SIG-M5 treated with dmso at 0.1 percent for 504 hours (cell line): ENCODE measurements around the gene FGD2.
"Not testable (repeated sequence)": the region's sequence is repeated elsewhere in the genome, so short reads cannot be mapped to it uniquely, and the experiment has no call there.

Experiments
- DNase-seq: peaks from one replicate; lab custom pipeline; 2025; ENCODE audit not compliant: unreplicated experiment; lab: John Stamatoyannopoulos, UW

Gene FGD2

GRCh38 chr6:36989264-36989663 is 16.2 kb upstream of the FGD2 start:
- DNase-seq: no peak

- DNase-seq: not testable (repeated sequence)
Observed at GRCh38 chr6:36990401-36990800, 15.1 kb upstream of the FGD2 start.

DNA sequence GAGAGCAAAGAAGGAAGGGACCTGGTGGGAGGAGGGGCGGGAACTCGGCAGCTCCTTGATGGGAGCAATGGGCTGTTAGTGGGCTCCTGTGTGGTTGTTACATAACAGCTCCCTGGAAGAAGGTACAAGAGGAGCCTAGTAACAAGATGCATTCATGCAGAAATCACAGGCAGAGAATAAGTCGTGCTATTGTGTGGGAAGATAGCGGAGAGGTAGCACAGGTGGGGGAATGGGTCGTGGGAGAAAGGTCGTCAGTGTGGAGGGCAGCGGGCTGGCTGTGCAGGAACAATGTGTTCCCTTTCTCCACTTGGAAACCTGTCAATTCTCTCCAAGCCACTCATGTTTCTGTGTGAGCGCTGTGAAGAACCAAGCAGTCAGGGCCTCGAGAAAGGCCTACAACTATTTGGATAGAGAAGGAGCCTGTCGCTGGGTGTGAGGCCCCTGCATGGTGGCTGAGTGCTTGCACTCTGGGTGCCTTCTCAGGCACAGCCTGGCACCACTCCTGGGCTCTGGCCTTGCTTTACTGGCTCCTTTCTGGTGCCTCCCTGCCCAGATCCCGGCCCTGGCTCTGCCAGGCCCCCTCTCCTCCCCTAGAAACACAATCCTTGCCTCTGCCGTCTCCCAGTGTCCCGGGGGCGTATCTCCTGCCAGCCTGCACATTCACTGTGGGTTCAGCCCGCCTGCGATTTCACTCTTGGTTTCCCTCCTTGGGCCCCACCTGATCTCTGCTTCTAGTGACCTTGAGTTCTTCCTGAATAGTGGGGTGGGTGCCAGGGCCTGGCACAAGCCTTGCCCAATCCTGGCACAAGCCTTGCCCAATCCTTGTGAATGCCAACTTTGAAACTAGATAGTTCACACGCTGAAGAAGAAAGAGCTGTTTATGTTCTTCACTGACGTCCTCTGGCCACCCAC is 7.4 kb upstream of the FGD2 start:
- DNase-seq: no peak

DNA sequence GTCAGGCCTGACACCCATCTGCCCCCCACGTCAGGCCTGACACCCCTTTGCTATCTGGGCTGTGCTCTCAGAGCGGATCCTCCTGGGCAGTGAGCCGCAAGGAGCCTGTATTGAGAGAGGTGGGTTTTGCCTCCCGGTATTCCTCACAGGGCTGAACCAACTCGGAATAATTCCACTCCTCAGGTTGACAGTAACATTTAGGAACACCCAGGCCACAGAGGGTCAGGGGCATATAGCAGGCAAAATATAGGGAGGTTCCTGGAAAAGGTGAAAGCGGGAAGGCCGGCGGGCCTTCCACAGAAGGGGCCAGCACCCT is 6.8 kb upstream of the FGD2 start:
- no peak for DNase-seq

DNA sequence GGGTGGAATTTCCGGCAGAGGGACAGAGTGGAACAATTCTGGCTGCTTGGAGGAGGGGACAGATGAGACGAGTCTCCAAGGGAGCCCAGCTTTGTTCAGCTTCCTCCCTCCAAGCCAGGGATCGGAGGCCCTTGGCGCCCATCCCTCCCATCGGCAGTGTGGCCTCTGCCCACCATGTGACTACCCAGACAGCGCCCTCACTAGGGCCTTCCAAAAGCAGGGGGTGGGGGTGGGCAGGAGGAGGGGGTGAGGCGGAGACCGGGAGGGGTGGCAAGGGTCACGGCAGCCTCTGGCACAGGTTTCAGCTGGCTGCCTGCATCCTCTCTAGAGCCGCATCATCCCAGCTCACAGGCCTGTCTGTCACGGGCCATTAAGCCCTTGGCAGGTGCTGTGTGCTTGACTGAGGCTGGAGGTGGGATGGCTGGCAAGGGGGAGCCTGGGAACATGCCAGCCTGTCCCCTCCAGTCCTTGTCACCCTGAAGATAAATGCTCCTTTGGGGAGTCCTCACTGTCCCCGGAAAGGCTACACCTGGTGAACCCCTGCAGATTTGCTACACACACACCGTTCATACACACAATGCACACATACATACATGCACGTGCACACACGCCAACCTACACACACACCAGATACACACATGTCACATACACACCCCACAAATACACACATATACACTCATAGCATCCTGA is 6.2 kb upstream of the FGD2 start:
- no peak for DNase-seq

- DNase-seq: no peak
Observed at GRCh38 chr6:36999751-37000125, 5.7 kb upstream of the FGD2 start.

- DNase-seq: no peak
Observed at GRCh38 chr6:37004044-37004980, 1.1 kb upstream of the FGD2 start.

DNA sequence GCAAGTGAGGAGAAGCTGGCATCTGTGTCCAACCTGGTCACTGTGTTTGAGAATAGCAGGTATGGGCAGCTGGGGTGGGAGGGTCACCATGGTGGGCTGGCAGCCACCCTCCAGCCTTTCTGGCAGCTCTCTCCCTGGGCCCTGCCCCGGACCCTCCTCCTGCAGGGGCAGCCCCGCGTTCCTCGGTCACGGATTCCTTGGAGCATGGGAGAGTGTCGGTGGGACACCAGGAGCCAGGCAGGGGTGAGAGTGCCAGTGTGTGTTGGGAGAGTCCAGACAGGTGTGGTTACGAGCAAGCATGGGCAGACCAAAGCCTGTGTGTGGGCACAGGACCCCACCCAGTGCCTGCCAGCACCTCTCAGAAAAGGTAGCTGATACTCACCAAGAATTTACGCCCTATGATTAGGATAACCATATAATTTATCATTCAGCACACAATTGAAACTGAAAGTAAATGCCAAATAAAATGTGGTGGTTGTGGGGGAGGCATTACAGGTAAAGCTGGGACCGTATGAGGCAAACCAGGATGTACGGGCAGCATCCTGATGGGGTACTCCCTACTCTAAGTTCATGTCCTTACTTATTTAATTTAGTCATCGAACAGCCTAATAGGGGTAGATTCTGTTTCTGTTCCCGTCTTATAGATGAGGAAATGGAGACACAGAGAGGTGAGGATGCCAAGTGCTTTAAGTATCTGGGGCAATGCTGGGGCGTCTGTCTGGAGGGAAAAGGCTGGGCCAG is 542 bp downstream of the FGD2 start:
- DNase-seq: no peak

DNA sequence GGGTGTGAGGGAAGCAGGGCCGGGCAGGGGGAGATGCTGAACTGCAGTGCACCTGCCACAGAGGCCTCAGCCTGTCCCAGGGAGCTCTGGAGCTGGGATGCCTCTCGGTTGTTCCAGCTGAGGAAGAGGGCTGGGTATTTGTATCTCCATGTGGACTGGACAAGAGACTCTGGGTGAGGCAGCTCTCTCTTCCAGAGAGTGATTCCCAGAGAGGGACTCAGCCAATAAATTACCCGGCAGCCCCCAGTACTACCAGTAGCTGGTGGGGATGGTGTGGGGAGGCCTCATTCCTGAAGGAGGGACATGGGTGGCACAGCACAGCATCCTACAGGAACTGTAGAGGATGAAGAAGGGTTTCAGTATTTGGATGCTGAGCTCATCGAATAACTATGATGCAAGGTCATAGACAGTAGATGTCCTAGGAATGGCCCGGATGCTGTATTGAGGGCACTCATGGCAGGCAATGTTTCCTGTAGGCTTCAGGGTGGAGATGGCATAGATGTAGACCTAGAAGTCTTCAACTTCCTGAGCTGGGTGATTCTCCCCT is 1.4 kb downstream of the FGD2 start:
- no peak for DNase-seq

DNA sequence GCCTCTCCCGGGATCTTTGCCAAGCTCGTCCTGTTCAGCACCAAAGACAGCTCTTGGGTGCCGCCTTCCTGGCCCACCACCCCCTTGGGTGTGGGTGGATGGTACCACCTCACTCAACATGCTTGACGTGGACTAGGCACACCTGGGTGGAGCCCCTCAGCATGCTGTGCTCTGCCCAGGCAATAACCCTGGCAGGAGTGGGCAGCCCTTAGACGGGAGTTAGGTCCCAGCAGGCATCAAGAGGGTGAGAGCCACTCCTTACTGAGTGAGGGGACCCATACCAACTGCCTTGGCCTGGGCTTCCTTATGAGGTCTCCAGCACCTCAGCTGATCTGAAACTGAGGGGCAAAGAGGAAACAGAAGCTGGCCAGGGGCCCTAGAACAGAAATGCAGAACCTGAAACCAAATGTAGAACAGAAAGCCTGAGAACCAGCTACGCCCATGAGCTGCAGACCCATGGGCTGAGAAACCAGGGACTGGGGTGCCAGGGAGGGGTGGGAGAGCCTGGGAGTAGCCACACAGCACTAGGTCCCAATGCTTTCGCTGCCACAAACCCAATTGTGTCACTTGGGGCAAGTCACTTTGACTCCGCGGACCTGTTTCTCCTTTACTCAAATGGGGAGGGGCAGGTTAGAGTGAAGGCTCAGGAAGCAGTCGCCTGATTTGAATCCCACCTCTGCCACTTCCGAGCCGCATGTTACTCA is 2.0 kb downstream of the FGD2 start:
- peak; percentile 86 for DNase-seq

GRCh38 chr6:37008484-37009465 is 3.3 kb downstream of the FGD2 start:
- DNase-seq: no peak

DNA sequence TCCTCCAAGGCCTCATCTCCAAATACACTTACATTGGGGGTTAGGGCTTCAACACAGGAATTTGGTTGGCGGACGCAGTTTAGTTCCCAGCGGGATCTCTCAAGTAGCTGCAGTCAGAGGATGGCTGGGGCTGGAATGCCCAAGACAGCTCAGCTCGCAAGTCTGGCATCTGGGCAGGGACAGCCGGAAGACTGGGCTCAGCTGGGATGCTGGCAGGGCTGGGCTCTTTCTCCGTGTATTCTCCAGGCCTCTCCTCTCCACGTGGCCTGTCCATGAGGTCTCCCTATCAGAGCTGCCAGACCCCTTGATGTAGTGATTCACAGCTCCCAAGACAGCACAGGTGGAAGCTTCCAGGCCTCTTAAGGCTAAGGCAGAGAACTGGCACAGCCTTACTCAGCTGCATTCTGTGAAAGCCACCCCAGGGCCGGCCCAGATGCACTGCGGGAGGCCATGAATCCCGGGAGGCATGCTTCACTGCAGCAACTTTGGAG is 5.0 kb downstream of the FGD2 start:
- DNase-seq: no peak

DNA sequence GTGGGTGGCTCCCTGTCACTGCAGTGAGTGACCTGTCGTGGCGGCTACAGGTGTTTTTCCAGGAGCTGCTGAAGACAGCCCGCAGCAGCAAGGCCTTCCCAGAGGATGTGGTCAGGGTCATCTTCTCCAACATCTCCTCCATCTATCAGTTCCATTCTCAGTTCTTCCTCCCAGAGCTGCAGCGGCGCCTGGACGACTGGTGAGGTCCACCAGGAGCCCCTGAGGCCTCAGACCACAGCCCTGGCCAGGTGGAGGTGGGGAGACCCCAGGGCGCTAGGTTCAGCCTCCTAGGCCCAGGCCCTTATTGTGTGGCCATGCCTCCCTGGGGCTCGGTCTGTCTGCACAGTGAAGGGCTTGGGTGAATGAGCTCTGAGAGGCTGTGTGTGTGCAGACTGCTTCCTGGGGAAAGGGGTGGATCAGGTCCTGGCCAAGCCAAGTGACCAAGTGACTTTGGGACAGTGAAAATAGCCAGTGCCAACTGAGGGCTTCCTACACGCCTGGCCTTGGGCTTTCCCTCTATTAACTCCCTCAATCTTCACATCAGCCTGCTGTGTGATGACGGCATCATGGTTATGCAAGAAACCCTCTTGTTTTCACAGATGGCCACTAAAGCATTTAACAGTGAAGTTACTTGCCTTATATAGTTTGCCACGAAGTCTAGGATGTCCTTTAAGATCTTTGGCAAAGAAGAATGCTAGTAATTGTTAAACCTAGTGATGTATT is 6.4 kb downstream of the FGD2 start:
- no peak for DNase-seq

- DNase-seq: no peak
Observed at GRCh38 chr6:37013516-37014491, 8.3 kb downstream of the FGD2 start.

DNA sequence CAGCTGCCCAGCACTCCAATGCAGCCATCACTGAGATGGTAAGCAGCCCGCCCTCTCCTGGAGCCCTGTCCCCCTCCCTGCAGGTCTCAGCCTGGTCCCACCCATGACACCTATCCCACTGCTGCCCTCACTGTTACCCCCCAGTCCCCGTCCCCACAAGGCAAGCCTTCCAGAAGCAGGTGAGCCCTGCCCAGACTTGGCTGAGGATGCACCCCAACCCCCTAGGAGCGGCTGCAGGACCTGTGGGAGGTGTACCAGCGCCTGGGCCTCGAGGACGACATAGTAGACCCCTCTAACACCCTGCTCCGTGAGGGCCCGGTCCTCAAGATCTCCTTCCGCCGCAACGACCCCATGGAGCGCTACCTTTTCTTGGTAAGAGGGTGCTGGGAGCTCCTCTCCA is 9.2 kb downstream of the FGD2 start:
- DNase-seq: no peak

DNA sequence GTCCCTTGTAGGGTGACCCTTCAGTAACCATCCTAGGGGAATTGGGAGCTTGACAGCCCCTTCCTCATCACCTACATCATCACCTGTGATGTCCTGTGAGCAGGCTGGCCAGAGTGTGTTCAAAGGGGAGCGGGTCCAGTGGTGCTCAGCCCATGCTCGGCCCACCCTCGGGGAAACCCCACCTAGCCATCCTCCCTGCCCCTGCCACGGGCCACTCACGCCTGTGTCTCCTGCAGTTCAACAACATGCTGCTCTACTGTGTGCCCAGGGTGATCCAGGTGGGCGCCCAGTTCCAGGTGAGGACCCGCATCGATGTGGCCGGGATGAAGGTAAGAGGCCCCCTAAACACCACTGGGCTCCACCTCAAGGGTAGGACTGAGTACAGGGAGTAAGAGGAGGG is 10.1 kb downstream of the FGD2 start:
- no peak for DNase-seq

- DNase-seq: no peak
Observed at GRCh38 chr6:37016995-37017394, 11.5 kb downstream of the FGD2 start.
